K562 treated with DMSO at 1 percent for 4 hours (cell line): ENCODE results near the gene LRRC43. TPM values are rescaled to one million over a fixed set of nuclear protein-coding genes. Genes with fewer than 3 reads are reported as not detected.

Experiments
- total RNA-seq: library from RNA; unstranded; fragments of 300-600 nt; gene quantifications from 2 replicates; pipeline ENCODE4 v1.2.3, GENCODE V29; 2022; ENCODE audit not compliant: insufficient read depth

The LRRC43 gene
- total RNA-seq = not detected in 2 replicates

DNA sequence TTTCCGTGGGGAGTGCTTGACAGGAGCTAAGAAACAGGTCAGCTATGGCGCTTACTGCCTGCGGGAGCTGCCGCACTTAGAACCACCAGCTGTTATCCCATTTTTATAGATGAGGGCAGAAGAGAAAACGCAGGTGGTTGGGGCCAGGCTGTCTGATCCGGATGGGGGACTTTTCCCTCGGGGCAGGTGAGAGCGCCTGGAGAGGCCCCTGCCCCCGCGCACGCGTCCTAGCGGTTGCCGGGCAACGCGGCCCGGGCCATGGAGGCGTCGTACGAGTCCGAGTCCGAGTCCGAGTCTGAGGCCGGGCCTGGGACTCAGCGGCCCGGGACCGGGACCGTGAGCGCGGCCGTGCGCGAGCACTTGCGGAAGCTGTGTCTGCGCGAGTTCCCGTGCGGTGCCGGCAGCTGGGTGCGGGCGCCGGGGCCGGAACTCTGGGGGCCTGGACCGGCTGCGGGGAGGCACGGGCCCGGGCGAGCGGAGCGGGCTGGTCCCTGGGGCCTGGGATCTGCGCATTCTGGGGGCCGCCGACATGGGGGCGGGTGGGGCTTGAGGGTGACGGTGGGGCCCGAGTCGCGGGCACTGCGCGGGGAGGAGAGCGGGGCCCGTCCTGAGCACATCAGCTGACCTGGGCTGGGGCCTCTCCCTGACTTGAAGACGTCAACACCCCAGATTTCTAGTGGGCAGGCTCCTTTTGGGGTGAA lies at the start of gene LRRC43:
LRRC43 (plus strand) TSS at position 237 of the 701 bp plus-strand sequence; CDS start at position 259, 22 bp downstream.

GRCh38 chr12:122174155-122174845 lies 8.6 kb upstream of the LRRC43 start, which contains the start of gene IL31:
Gene IL31, minus strand, starts transcription at chr12:122174221. Its CDS starts 49 bp downstream, at chr12:122174172.

DNA sequence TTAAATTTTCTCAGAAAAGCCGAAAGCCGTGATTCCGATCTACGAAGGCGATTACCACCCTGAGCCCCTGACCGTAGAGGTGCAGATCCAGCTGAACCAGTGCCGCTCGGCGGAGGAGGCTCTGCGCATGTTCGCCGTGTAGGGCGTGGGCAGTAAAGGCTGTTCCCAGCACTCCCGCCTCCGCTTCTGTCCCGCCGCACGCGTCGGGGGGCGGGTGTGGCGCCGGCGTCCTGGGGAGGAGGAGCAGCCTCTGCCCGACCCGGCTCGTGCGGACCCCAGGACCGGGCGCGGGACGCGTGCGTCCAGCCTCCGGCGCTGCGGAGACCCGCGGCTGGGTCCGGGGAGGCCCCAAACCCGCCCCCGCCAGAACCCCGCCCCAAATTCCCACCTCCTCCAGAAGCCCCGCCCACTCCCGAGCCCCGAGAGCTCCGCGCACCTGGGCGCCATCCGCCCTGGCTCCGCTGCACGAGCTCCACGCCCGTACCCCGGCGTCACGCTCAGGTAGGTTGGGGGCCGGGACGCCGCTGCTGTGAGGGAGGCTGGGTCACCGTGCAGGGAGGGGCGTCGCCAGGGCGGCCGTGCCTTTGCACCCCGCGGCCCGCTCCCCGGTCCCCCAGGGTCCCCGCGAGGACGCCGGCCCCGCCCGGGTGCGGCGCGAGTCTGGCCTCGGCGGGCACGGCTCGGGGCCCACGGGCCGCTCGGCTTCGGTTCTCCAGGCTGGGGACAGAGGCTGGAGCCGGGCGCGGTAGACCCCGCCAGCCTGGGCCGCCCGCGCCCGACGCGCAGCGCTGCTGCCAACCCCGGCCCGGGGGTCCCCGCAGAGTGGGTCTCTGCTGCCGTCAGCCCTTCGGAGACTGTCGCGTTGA lies 20.6 kb downstream of the LRRC43 start, which contains the start of gene B3GNT4:
B3GNT4 (plus strand) TSS at position 409 of the 866 bp plus-strand sequence. CDS start 910 bp downstream, outside the sequence.

GRCh38 chr12:122225683-122226365 lies 42.9 kb downstream of the LRRC43 start, which contains the start of gene DIABLO:
Gene DIABLO, minus strand, starts transcription at chr12:122226052. Its CDS starts 38 bp downstream, at chr12:122226014.

Other genes with a start within 250 kb of the LRRC43 start
- gene BCL7A, start 161.2 kb upstream of the LRRC43 start, total RNA-seq = 18.8 and 20.2 TPM in 2 replicates
- 29.6 and 43.2 TPM in 2 replicates for gene MLXIP, start 104.4 kb upstream of the LRRC43 start, total RNA-seq
- not detected in 2 replicates for gene IL31, start 8.9 kb upstream of the LRRC43 start, total RNA-seq
- 6.3 and 8.0 TPM in 2 replicates for gene B3GNT4, start 20.6 kb downstream of the LRRC43 start, total RNA-seq
- gene DIABLO, start 42.9 kb downstream of the LRRC43 start, total RNA-seq = 59.9 and 61.1 TPM in 2 replicates
- gene VPS33A, start 83.4 kb downstream of the LRRC43 start, total RNA-seq = 15.4 and 15.5 TPM in 2 replicates
- gene CLIP1, start 239.5 kb downstream of the LRRC43 start, total RNA-seq = 35.0 and 36.9 TPM in 2 replicates